Activated B cell treated with CpG ODN at 0.5 μM for 24 hours (primary cell): ENCODE data around the gene DIP2C. TPM values are rescaled to one million over a fixed set of nuclear protein-coding genes. Genes with fewer than 3 reads are reported as not detected.

Source experiments
- ATAC-seq: fragments of 200-7000 bp; cut with Tn5 transposase; one replicate; pipeline ENCODE4 v1.10.0; 2021; ENCODE audit warnings: low read depth, mild to moderate bottlenecking, moderate library complexity
- CTCF ChIA-PET: fragments of 350-600 bp; sonication (Branson Sonifier 250); formaldehyde crosslinking; loops from one replicate; lab custom pipeline; 2021; ENCODE audit warnings: antibody characterized with exemption; lab: Charles Lee
- POLR2A ChIA-PET: fragments of 350-600 bp; sonication (Branson Sonifier 250); formaldehyde crosslinking; loops from one replicate; lab custom pipeline; 2021; ENCODE audit warnings: antibody characterized with exemption; lab: Charles Lee
- DNase-seq: peaks from one replicate; pipeline ENCODE4 v3.0.0; 2022
- H3K27ac Mint-ChIP-seq: one replicate; pipeline ENCODE4 v1.8.0; 2020; ENCODE audit warnings: mixed read lengths
- H3K27me3 Mint-ChIP-seq: one replicate; pipeline ENCODE4 v1.8.0; 2021; ENCODE audit warnings: mixed read lengths
- H3K36me3 Mint-ChIP-seq: one replicate; pipeline ENCODE4 v1.8.0; 2021; ENCODE audit warnings: low read depth, mixed read lengths
- H3K4me1 Mint-ChIP-seq: one replicate; pipeline ENCODE4 v1.8.0; 2021; ENCODE audit warnings: mixed read lengths
- H3K4me3 Mint-ChIP-seq: one replicate; pipeline ENCODE4 v1.8.0; 2020; ENCODE audit warnings: mild to moderate bottlenecking, mixed read lengths
- H3K9me3 Mint-ChIP-seq: one replicate; pipeline ENCODE4 v1.8.0; 2020; ENCODE audit warnings: mixed read lengths
- CTCF ChIP-seq: fragments of 200-600 bp; IDR thresholded peaks from one replicate; pipeline ENCODE4 v1.8.0; 2022; ENCODE audit warnings: antibody characterized with exemption, mild to moderate bottlenecking
- intact Hi-C: fragments of 100-400 bp; cut with micrococcal nuclease; formaldehyde crosslinking; loops from one replicate; pipeline ENCODE4 v1.15.1; 2024
- total RNA-seq: library from RNA; stranded (reverse); gene quantifications from 2 replicates; pipeline ENCODE4 v1.2.3, GENCODE V29; 2022

Gene DIP2C
- total RNA-seq, 1 donor from 2014 or later: 0.49 TPM

GRCh38 chr10:546451-546850 lies 143.0 kb downstream of the DIP2C start:
- intact Hi-C loops: no loop called here
- TF ChIP-seq CTCF: no peak
- Mint-ChIP-seq H3K4me1 (peaks cover 8% of the 10 kb centered on the region), H3K36me3 (no peaks in the 10 kb centered on the region), H3K27me3 (peaks cover 30% of the 10 kb centered on the region), H3K9me3 (no peaks in the 10 kb centered on the region), H3K27ac (no peak overlapping the region), H3K4me3 (no peak overlapping the region)
- ATAC-seq (no peak), DNase-seq (no peak)
- ChIA-PET POLR2A (no interaction called here), CTCF (no interaction called here)

- Mint-ChIP-seq H3K4me1 (peaks cover 8% of the 10 kb centered on the region), H3K27me3 (peaks cover 26% of the 10 kb centered on the region), H3K9me3 (no peaks in the 10 kb centered on the region), H3K27ac (no peak overlapping the region), H3K36me3 (no peaks in the 10 kb centered on the region), H3K4me3 (no peak overlapping the region)
- no peak for ATAC-seq
- TF ChIP-seq CTCF: no peak
- DNase-seq: no peak
- ChIA-PET CTCF (no interaction called here), POLR2A (no interaction called here)
- intact Hi-C loops: no loop called here
Observed at GRCh38 chr10:543862-544822, 145.3 kb downstream of the DIP2C start.

- no peak for DNase-seq
- intact Hi-C loops: no loop called here
- Mint-ChIP-seq H3K9me3 (no peaks in the 10 kb centered on the region), H3K27ac (no peak overlapping the region), H3K4me1 (peaks cover 8% of the 10 kb centered on the region), H3K4me3 (no peak overlapping the region), H3K27me3 (peaks cover 28% of the 10 kb centered on the region), H3K36me3 (no peaks in the 10 kb centered on the region)
- TF ChIP-seq CTCF: no peak
- POLR2A ChIA-PET: no interaction called here
- CTCF ChIA-PET: no interaction called here
- ATAC-seq: no peak
Observed at GRCh38 chr10:543131-543530, 146.3 kb downstream of the DIP2C start.

- intact Hi-C loops: no loop called here
- no peak for ATAC-seq
Observed at GRCh38 chr10:541750-542371, 147.6 kb downstream of the DIP2C start.

More at GRCh38 chr10:541750-542371, 147.6 kb downstream of the DIP2C start:
- no peaks in the 10 kb centered on the region for H3K9me3 Mint-ChIP-seq
- H3K36me3 Mint-ChIP-seq: no peaks in the 10 kb centered on the region
- peaks cover 28% of the 10 kb centered on the region for H3K27me3 Mint-ChIP-seq
- peaks cover 8% of the 10 kb centered on the region for H3K4me1 Mint-ChIP-seq
- H3K27ac Mint-ChIP-seq: no peak overlapping the region
- TF ChIP-seq CTCF: no peak
- ChIA-PET CTCF (no interaction called here), POLR2A (no interaction called here)
- no peak overlapping the region for H3K4me3 Mint-ChIP-seq
- no peak for DNase-seq
